ENCODE measurements around the gene NDUFC1. TPM values are rescaled to one million over a fixed set of nuclear protein-coding genes. Genes with fewer than 3 reads are reported as not detected.

Gene NDUFC1
- total RNA-seq, 1 donor from 2014 or later: 18.7 TPM

DNA sequence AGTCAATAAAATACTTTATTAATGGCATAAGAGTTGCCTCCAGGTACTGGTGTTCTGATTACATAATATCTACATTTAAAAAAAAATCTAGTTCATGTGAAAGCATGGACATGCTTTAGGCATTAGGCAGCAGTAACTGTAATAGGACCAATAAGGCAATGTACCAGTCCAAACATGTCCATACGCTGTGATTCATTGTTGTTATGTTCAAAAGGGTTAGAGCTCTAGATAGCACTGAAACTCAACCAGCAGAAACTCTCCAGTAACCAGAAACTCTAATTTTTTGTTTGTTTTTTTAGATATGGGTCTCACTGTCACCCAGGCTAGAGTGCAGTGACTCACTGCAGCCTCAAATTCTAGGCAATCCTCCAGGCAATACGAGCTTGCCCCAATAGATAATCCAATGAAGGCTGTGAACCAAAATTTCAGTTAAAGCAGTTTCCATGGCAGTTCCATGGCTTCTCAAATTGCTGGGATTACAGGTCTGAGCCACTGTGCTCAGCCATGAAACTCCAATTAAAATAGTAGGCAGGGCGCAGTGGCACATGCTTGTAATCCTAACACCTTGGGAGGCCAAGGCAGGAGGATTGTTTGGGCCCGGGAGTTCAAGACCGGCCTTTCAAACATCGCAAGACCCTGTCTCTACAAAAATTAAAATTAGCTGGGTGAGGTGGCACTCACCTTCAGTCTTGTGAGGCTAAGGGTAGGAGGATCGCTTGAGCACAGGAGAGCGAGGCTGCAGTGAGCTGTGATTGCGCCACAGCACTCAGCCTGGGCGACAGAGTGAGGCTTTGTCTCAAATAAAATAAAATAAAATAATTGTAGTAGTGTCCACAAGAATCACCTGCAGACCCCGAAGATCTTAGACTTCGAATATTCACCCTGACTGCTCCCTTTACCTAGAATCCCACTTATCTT is 58.6 kb downstream of the NDUFC1 start:
- Histone ChIP-seq H3K27me3 (ENCODE audit: control insufficient read depth, insufficient read depth, low read length) (no peaks in the 10 kb centered on the region), H3K36me3 (ENCODE audit: control insufficient read depth, insufficient read depth, low read length) (no peaks in the 10 kb centered on the region), H3K4me3 (ENCODE audit: low read depth, low read length) (no peak overlapping the region)
- TF ChIP-seq, protein P1, sequence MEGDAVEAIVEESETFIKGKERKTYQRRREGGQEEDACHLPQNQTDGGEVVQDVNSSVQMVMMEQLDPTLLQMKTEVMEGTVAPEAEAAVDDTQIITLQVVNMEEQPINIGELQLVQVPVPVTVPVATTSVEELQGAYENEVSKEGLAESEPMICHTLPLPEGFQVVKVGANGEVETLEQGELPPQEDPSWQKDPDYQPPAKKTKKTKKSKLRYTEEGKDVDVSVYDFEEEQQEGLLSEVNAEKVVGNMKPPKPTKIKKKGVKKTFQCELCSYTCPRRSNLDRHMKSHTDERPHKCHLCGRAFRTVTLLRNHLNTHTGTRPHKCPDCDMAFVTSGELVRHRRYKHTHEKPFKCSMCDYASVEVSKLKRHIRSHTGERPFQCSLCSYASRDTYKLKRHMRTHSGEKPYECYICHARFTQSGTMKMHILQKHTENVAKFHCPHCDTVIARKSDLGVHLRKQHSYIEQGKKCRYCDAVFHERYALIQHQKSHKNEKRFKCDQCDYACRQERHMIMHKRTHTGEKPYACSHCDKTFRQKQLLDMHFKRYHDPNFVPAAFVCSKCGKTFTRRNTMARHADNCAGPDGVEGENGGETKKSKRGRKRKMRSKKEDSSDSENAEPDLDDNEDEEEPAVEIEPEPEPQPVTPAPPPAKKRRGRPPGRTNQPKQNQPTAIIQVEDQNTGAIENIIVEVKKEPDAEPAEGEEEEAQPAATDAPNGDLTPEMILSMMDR (IDR thresholded peaks at IDR 0.05; ENCODE audit: insufficient read depth, low read length, severe bottlenecking): no peak
- no peak for FAIRE-seq
- peak; percentile 100 for DNase-seq (ENCODE audit: low read depth)

DNA sequence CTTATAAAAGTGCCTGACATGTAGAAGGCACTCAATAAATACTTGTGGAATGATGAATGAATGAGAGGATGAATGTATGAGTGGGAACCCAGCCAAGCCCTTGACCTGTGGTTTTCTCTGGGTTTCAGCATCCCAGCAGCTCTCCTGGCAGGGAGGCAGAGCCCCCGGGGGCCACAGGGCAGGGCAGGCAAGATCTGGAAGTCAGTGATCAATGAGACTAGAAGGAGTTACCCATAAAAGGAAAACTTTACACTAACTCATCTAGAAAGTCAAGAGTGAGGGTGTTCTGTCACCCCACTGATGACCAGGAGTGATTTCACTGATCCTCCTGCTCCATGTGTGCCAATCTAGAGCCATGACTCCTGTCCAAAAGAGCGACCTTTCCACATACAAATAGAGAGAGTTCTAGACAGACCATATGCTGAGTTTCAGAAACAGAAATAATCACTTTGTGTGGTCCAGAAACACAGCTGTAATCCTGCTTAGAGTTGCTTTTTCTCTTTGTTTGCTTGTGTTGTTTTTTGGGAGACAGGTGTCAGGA is 59.7 kb downstream of the NDUFC1 start:
- Histone ChIP-seq H3K36me3 (ENCODE audit: control insufficient read depth, insufficient read depth, low read length) (no peaks in the 10 kb centered on the region), H3K27me3 (ENCODE audit: control insufficient read depth, insufficient read depth, low read length) (no peaks in the 10 kb centered on the region), H3K4me3 (ENCODE audit: low read depth, low read length) (no peak overlapping the region)
- DNase-seq (ENCODE audit: low read depth) (peak; percentile 88), FAIRE-seq (no peak)
- TF ChIP-seq, protein P1 (IDR thresholded peaks at IDR 0.05; ENCODE audit: insufficient read depth, low read length, severe bottlenecking): no peak

DNA sequence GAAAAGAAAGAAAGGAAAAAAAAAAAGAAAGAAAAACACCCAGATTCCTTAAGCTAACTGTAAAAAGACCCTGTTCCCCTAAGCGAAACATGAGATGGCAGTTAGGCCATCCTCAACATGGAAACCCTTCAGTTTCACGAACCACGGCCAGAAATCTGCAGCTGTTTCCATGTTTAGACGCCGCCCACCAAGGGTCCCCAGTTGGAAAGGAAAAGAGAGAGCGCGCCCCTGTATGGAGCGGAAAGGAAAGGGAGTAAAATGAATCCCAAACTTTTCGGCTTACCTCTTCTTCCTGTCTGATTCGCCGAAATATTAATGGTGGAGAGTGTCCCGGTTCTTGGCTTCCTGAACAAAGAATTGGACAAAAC is 60.5 kb downstream of the NDUFC1 start:
- TF ChIP-seq, protein P1 (IDR thresholded peaks at IDR 0.05; ENCODE audit: insufficient read depth, low read length, severe bottlenecking): no peak
- no peak for DNase-seq (ENCODE audit: low read depth)
- Histone ChIP-seq H3K27me3 (ENCODE audit: control insufficient read depth, insufficient read depth, low read length) (no peaks in the 10 kb centered on the region), H3K36me3 (ENCODE audit: control insufficient read depth, insufficient read depth, low read length) (no peaks in the 10 kb centered on the region), H3K4me3 (ENCODE audit: low read depth, low read length) (no peak overlapping the region)
- no peak for FAIRE-seq

DNA sequence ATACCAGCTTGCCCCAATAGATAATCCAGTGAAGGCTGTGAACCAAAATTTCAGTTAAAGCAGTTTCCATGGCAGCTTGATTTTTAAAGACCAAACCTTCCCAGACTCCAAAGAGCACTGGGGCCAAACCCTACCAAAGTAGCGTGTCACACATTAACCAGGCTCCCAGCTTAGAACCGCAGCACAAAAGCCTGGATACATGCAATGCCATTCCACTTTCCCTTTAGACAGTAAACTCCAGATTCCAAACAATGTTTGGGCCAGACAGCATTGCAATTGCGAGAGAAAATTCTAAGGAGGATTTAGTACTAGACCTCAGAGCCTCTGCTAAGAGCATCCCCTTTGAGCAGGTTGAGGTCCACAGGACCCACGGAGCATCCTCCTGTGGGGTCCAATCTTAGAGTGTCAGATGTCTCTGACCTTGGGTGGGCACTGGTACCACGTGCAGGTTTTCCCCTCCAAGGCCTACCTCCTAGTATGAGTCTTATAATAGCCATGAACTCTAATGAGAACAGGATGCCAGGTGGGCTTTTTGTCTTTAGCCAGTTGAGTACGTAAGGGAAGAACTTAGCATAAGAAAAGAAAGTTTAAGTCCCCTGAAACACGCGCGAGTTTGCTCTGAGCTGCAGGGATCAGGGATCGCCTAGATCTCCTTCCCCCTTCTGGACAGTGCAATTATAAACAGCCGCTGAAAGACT is 61.0 kb downstream of the NDUFC1 start:
- Histone ChIP-seq H3K27me3 (ENCODE audit: control insufficient read depth, insufficient read depth, low read length) (no peaks in the 10 kb centered on the region), H3K4me3 (ENCODE audit: low read depth, low read length) (no peak overlapping the region), H3K36me3 (ENCODE audit: control insufficient read depth, insufficient read depth, low read length) (no peaks in the 10 kb centered on the region)
- TF ChIP-seq, protein P1 (IDR thresholded peaks at IDR 0.05; ENCODE audit: insufficient read depth, low read length, severe bottlenecking): no peak
- no peak for DNase-seq (ENCODE audit: low read depth)
- FAIRE-seq: no peak

Other genes with a start within 250 kb of the NDUFC1 start
- 27.1 and 29.2 TPM in 2 replicates for gene ELF2, start 125.3 kb downstream of the NDUFC1 start, total RNA-seq
- 0.13 and 0.53 TPM in 2 replicates for gene MGARP, start 22.3 kb downstream of the NDUFC1 start, total RNA-seq
- 31.7 and 35.8 TPM in 2 replicates for gene NAA15, start 972 bp downstream of the NDUFC1 start, total RNA-seq
- 9.2 and 10.0 TPM in 2 replicates for gene RAB33B, start 151.6 kb upstream of the NDUFC1 start, total RNA-seq

Data from bronchial epithelial cell (primary cell).